Measurements from ENCODE around the gene COX11.

COX11 gene

GRCh38 chr17:54937018-54937417 is 31.4 kb downstream of the COX11 start:
- Histone ChIP-seq H3K27ac (no peak overlapping the region), H3K36me3 (ENCODE audit: control insufficient read depth, insufficient read depth, low read length) (no peaks in the 10 kb centered on the region), H3K79me2 (no peaks in the 10 kb centered on the region), H3K9ac (no peak overlapping the region), H3K9me3 (ENCODE audit: control insufficient read depth, low read length) (no peaks in the 10 kb centered on the region), H3K4me3 (ENCODE audit: low read depth, low read length) (no peak overlapping the region), H2AFZ (no peak overlapping the region), H3K4me1 (no peaks in the 10 kb centered on the region), H3K4me2 (ENCODE audit: low read length) (no peak overlapping the region), H3K27me3 (ENCODE audit: control insufficient read depth, insufficient read depth, low read length) (no peaks in the 10 kb centered on the region)
- TF ChIP-seq, protein P1, sequence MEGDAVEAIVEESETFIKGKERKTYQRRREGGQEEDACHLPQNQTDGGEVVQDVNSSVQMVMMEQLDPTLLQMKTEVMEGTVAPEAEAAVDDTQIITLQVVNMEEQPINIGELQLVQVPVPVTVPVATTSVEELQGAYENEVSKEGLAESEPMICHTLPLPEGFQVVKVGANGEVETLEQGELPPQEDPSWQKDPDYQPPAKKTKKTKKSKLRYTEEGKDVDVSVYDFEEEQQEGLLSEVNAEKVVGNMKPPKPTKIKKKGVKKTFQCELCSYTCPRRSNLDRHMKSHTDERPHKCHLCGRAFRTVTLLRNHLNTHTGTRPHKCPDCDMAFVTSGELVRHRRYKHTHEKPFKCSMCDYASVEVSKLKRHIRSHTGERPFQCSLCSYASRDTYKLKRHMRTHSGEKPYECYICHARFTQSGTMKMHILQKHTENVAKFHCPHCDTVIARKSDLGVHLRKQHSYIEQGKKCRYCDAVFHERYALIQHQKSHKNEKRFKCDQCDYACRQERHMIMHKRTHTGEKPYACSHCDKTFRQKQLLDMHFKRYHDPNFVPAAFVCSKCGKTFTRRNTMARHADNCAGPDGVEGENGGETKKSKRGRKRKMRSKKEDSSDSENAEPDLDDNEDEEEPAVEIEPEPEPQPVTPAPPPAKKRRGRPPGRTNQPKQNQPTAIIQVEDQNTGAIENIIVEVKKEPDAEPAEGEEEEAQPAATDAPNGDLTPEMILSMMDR (IDR thresholded peaks at IDR 0.05) = no peak

DNA sequence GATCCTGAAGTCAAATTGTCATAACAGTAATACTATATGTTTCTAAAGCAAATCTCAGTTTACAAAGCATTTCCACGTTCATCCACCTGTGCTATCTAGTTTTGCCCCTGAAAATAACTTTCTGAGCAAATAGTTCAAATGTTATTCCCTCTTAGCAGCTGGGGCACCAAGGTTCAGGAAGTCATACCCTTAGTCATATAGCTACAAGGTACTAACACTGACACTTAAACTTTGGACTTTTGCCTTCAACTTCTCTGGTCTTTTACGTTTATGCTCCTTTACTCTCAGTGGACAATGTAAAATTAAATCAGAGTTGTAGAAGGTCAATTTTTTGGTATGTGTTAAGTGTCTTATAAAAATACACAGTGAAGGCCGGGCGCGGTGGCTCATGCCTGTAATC is 33.0 kb downstream of the COX11 start:
- Histone ChIP-seq H3K4me1 (no peaks in the 10 kb centered on the region), H3K36me3 (ENCODE audit: control insufficient read depth, insufficient read depth, low read length) (no peaks in the 10 kb centered on the region), H2AFZ (no peak overlapping the region), H3K27ac (no peak overlapping the region), H3K9me3 (ENCODE audit: control insufficient read depth, low read length) (no peaks in the 10 kb centered on the region), H3K4me3 (ENCODE audit: low read depth, low read length) (no peak overlapping the region), H3K79me2 (no peaks in the 10 kb centered on the region), H3K9ac (no peak overlapping the region), H3K4me2 (ENCODE audit: low read length) (no peak overlapping the region), H3K27me3 (ENCODE audit: control insufficient read depth, insufficient read depth, low read length) (no peaks in the 10 kb centered on the region)
- TF ChIP-seq, protein P1 (IDR thresholded peaks at IDR 0.05) = no peak

GRCh38 chr17:54933921-54934320 is 34.5 kb downstream of the COX11 start:
- Histone ChIP-seq H3K79me2 (no peaks in the 10 kb centered on the region), H3K9ac (no peak overlapping the region), H3K4me1 (no peaks in the 10 kb centered on the region), H3K27me3 (ENCODE audit: control insufficient read depth, insufficient read depth, low read length) (no peaks in the 10 kb centered on the region), H3K4me2 (ENCODE audit: low read length) (no peak overlapping the region), H2AFZ (no peak overlapping the region), H3K36me3 (ENCODE audit: control insufficient read depth, insufficient read depth, low read length) (no peaks in the 10 kb centered on the region), H3K4me3 (ENCODE audit: low read depth, low read length) (no peak overlapping the region), H3K9me3 (ENCODE audit: control insufficient read depth, low read length) (no peaks in the 10 kb centered on the region), H3K27ac (no peak overlapping the region)
- TF ChIP-seq, protein P1 (IDR thresholded peaks at IDR 0.05) = no peak

DNA sequence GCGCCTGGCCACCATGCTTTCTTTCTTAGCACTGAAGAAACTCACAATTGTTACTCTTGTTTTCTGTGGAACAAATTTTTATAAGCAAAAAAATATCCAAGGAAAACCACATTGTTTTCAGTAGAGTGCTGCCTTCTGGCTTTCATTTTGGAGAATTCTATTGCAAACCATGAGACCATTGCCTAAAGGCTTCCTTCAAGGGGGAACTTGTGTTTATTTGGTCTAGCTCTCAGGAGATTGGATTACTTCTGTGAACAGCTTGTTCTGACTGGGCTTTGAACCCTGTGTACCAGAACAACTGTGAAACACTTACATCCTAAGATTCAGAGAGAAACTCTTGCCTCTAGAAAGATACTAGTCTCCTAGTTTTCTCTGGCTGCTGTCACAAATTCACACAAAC is 35.7 kb downstream of the COX11 start:
- H2AFZ ChIP-seq = no peak overlapping the region
- H3K4me2 ChIP-seq (ENCODE audit: low read length) = no peak overlapping the region
- H3K36me3 ChIP-seq (ENCODE audit: control insufficient read depth, insufficient read depth, low read length) = no peaks in the 10 kb centered on the region
- H3K9ac ChIP-seq = no peak overlapping the region
- no peaks in the 10 kb centered on the region for H3K27me3 ChIP-seq (ENCODE audit: control insufficient read depth, insufficient read depth, low read length)
- no peaks in the 10 kb centered on the region for H3K9me3 ChIP-seq (ENCODE audit: control insufficient read depth, low read length)
- H3K27ac ChIP-seq = no peak overlapping the region
- no peak overlapping the region for H3K4me3 ChIP-seq (ENCODE audit: low read depth, low read length)
- no peaks in the 10 kb centered on the region for H3K4me1 ChIP-seq
- TF ChIP-seq, protein P1 (IDR thresholded peaks at IDR 0.05) = no peak
- no peaks in the 10 kb centered on the region for H3K79me2 ChIP-seq

DNA sequence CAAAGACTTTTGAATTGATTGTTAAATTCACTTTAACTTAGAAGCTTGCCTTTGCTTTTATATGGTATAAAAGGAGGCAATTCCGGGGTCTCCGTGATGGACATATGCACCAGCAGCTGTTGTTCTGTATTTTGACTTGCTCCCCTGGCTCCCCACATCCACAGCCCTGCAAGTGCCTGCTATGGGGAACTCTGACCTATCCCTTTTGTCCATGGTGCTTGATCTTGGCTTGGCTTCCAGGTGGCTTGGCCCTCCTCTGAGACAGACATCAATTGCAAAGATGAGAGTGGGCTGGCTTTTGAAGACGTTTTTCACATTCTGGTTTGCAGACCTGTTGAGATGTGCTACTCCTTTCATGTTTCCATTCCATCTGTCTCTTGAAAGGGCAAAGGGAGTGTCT is 40.9 kb downstream of the COX11 start:
- Histone ChIP-seq H3K27me3 (ENCODE audit: control insufficient read depth, insufficient read depth, low read length) (no peaks in the 10 kb centered on the region), H2AFZ (no peak overlapping the region), H3K9ac (no peak overlapping the region), H3K4me3 (ENCODE audit: low read depth, low read length) (no peak overlapping the region), H3K9me3 (ENCODE audit: control insufficient read depth, low read length) (no peaks in the 10 kb centered on the region), H3K4me1 (peaks cover 3% of the 10 kb centered on the region), H3K36me3 (ENCODE audit: control insufficient read depth, insufficient read depth, low read length) (no peaks in the 10 kb centered on the region), H3K4me2 (ENCODE audit: low read length) (no peak overlapping the region), H3K27ac (no peak overlapping the region), H3K79me2 (no peaks in the 10 kb centered on the region)
- TF ChIP-seq, protein P1 (IDR thresholded peaks at IDR 0.05) = no peak

All from parathyroid adenoma (tissue), 2 donors.